Glutamatergic neuron (in vitro differentiated cells): ENCODE results near the gene KMT2D. TPM values are rescaled to one million over a fixed set of nuclear protein-coding genes. Genes with fewer than 3 reads are reported as not detected.

Experiments used
- DNase-seq: peaks from one replicate; pipeline ENCODE4 v3.0.0; 2022
- H3K27ac Mint-ChIP-seq: one replicate; pipeline ENCODE4 v1.8.0; 2020; ENCODE audit warnings: mild to moderate bottlenecking, mixed read lengths, inconsistent platforms; ENCODE audit not compliant: unreplicated experiment
- H3K27me3 Mint-ChIP-seq: one replicate; pipeline ENCODE4 v1.8.0; 2020; ENCODE audit warnings: mild to moderate bottlenecking, moderate library complexity, mixed read lengths, inconsistent platforms; ENCODE audit not compliant: unreplicated experiment
- H3K36me3 Mint-ChIP-seq: one replicate; pipeline ENCODE4 v1.8.0; 2020; ENCODE audit warnings: mild to moderate bottlenecking, mixed read lengths, inconsistent platforms; ENCODE audit not compliant: unreplicated experiment
- H3K4me1 Mint-ChIP-seq: one replicate; pipeline ENCODE4 v1.8.0; 2020; ENCODE audit warnings: mild to moderate bottlenecking, low read depth, mixed read lengths, inconsistent platforms; ENCODE audit not compliant: unreplicated experiment
- H3K4me3 Mint-ChIP-seq: one replicate; pipeline ENCODE4 v1.8.0; 2020; ENCODE audit warnings: mild to moderate bottlenecking, mixed read lengths, inconsistent platforms; ENCODE audit not compliant: unreplicated experiment
- H3K9me3 Mint-ChIP-seq: one replicate; pipeline ENCODE4 v1.8.0; 2020; ENCODE audit warnings: mild to moderate bottlenecking, moderate library complexity, mixed read lengths, inconsistent platforms; ENCODE audit not compliant: unreplicated experiment
- total RNA-seq: library from RNA; stranded (reverse); fragmentation: NEBNext Ultra II Directional; extraction: Animal tissue kit (Norgen Biotek cat#: 25700); gene quantifications from one replicate; pipeline ENCODE4 v1.2.1, GENCODE V29; 2021; ENCODE audit not compliant: unreplicated experiment
- TF ChIP-seq, protein P1 (sequence below): fragments of 200-600 bp; sonication (generic); IDR thresholded peaks from one replicate; pipeline ENCODE4 v1.5.0; 2021; ENCODE audit not compliant: partially characterized antibody, unreplicated experiment

Gene KMT2D
- total RNA-seq, 1 donor from 2014 or later = 144 TPM

DNA sequence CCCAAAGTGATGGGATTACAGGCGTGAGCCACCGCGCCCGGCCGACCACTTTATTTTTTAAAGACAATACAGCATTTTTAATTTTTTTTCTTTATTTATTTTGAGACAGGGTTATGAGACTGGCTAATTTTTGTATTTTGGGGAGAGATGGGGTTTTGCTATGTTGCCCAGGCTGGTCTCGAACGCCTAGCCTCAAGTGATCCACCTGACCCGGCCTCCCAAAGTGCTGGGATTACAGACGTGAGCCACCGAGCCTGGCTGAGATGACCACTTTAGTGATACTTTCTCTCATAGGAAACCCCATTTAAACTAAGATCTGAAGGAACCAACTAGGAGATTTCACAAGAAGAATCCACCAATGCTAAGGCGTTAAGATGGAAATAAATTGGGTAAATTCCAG, 10.4 kb upstream of the KMT2D start:
- no peak for DNase-seq
- no peak overlapping the region for H3K27ac Mint-ChIP-seq
- H3K9me3 Mint-ChIP-seq = peaks cover 4% of the 10 kb centered on the region
- peaks cover 2% of the 10 kb centered on the region for H3K27me3 Mint-ChIP-seq
- peaks cover 7% of the 10 kb centered on the region for H3K4me1 Mint-ChIP-seq
- H3K4me3 Mint-ChIP-seq = no peak overlapping the region
- H3K36me3 Mint-ChIP-seq = no peaks in the 10 kb centered on the region
- TF ChIP-seq, protein P1, sequence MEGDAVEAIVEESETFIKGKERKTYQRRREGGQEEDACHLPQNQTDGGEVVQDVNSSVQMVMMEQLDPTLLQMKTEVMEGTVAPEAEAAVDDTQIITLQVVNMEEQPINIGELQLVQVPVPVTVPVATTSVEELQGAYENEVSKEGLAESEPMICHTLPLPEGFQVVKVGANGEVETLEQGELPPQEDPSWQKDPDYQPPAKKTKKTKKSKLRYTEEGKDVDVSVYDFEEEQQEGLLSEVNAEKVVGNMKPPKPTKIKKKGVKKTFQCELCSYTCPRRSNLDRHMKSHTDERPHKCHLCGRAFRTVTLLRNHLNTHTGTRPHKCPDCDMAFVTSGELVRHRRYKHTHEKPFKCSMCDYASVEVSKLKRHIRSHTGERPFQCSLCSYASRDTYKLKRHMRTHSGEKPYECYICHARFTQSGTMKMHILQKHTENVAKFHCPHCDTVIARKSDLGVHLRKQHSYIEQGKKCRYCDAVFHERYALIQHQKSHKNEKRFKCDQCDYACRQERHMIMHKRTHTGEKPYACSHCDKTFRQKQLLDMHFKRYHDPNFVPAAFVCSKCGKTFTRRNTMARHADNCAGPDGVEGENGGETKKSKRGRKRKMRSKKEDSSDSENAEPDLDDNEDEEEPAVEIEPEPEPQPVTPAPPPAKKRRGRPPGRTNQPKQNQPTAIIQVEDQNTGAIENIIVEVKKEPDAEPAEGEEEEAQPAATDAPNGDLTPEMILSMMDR = no peak

DNA sequence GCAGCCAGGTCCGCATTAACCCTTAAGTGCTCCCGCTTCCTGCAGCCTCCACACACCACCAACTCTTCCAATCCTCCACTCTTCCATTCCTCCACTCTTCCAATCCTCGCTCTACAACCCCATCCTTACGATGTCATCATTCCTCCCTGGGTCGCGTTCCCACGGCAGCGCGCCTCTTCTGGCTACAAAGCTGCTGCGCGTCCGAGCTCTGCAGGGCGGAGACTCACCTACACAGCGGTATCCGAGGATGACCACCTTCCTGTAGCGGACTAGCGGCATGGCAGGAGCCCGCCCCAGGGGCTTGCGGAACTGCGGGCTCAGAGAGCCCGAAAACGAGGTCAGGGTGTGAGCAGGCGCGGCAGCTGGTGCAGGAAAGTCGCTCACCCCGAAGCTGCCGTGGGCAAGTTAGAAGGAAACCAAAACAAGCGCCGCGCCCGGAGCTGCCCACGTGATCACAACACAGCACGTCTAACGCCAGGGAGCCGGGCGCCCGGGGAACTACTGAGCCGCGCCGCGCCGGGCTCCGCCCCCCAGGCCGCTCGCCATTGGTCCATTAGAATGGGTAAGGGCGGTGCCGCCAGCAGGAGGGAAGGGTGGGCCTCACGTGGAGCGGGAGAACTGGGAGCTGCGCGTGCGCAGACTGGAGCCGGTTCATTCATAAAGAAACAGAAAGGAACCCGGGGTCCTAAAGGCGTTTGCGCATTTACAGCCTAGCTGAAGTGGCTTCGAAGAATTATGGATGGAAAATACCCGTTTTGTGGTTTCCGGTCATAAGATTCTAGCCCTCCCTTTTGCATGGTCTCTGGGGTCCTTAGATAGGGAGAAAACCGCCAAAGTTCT, 9.1 kb upstream of the KMT2D start, which contains the start of gene RHEBL1:
Gene RHEBL1, minus strand, starts transcription at position 473 of the 840 bp plus-strand sequence. Its CDS starts 194 bp downstream, at position 279.
- Mint-ChIP-seq H3K4me3 (peak within 1 kb of the TSS; percentile 99), H3K9me3 (peaks cover 4% of the 10 kb centered on the region), H3K36me3 (no peaks in the 10 kb centered on the region), H3K27ac (peak within 1 kb of the TSS; percentile 30), H3K4me1 (peaks cover 7% of the 10 kb centered on the region), H3K27me3 (peaks cover 4% of the 10 kb centered on the region)
- TF ChIP-seq, protein P1 = no peak
- DNase-seq = peak; percentile 99

DNA sequence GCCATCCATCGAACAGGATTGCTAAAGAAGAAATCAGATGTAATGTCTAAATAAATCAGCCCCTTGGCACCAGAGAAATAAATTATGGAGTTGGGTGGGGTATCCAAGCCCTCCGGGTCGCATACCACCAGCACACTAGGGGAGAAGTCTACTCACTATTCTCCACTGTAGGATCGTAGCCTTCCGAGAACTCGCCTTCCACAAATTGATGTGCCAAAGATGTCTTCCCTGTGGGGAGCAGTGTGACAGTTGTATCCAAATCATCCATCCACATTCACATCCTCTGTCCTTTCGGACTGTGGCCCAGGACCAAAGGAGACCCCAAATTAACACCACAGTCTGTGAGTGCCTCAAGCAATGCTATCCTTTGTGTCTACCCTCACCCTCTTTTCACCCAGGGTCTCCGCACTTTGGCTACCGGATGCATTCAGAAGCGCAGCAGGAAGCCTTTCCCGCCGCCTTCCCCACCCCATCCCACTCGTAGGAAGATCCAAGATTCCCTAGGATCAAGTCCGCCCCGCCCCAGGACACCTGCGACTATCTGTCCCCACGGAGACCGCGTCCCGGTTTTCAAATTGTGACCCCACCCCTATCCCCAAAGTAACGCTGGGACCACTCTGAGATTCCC, 8.4 kb upstream of the KMT2D start:
- Mint-ChIP-seq H3K27me3 (peaks cover 4% of the 10 kb centered on the region), H3K4me3 (peak overlapping the region; percentile 99), H3K36me3 (no peaks in the 10 kb centered on the region), H3K27ac (peak overlapping the region; percentile 30), H3K9me3 (peaks cover 4% of the 10 kb centered on the region), H3K4me1 (peaks cover 8% of the 10 kb centered on the region)
- TF ChIP-seq, protein P1 = no peak
- DNase-seq = no peak

DNA sequence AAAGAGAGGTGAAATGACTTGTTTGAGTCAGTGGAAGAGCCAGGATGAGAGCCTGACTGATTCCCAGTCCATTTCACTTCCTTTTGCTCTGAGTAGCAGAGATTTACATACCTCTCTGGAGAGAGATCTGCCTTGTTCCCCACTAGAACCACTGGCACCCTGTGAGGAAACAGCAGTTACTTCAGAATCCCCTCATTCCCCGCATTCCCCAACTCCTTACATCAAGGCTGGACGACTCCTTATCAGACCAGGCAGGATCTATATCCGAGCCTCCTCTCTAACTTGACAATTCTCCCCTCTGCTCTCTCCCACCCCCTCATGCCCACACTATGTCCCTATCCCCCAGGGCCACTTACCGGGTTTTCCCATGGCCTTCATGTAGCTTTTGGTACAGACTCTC, 5.5 kb upstream of the KMT2D start:
- H3K4me1 Mint-ChIP-seq = peaks cover 11% of the 10 kb centered on the region

More for the DNA sequence above, 5.5 kb upstream of the KMT2D start:
- Mint-ChIP-seq H3K36me3 (no peaks in the 10 kb centered on the region), H3K27ac (no peak overlapping the region), H3K27me3 (peaks cover 7% of the 10 kb centered on the region), H3K9me3 (peaks cover 3% of the 10 kb centered on the region), H3K4me3 (no peak overlapping the region)
- DNase-seq = no peak
- TF ChIP-seq, protein P1 = no peak
